Colonic mucosa (tissue), 4 donors: Measurements from ENCODE around the gene ZFYVE9. TPM values are rescaled to one million over a fixed set of nuclear protein-coding genes. Genes with fewer than 3 reads are reported as not detected.

Experiments used
- DNase-seq: peaks from one replicate; pipeline ENCODE4 v3.0.0-alpha.2; 2020
- H3K27ac ChIP-seq: fragments of 200-600 bp; one replicate; pipeline ENCODE4 v1.8.0; 2021
- H3K27me3 ChIP-seq: fragments of 200-600 bp; one replicate; pipeline ENCODE4 v1.8.0; 2021
- H3K36me3 ChIP-seq: fragments of 200-600 bp; one replicate; pipeline ENCODE4 v1.8.0; 2021
- H3K4me1 ChIP-seq: fragments of 200-600 bp; one replicate; pipeline ENCODE4 v1.8.0; 2021; ENCODE audit warnings: mild to moderate bottlenecking
- H3K4me3 ChIP-seq: fragments of 200-600 bp; one replicate; pipeline ENCODE4 v1.8.0; 2021
- H3K9ac ChIP-seq, 2 donors: one replicate each; pipeline ENCODE4 v1.7.0; 2013; ENCODE audit warnings: control low read depth in 2 of 2, low read depth in 2 of 2, low read length in 2 of 2
- H3K9me3 ChIP-seq: fragments of 200-600 bp; one replicate; pipeline ENCODE4 v1.8.0; 2021
- intact Hi-C: fragments of 100-400 bp; cut with DNase I; formaldehyde crosslinking; loops from one replicate; pipeline ENCODE4 v1.14.1; 2022
- total RNA-seq, 2 donors: library from RNA; stranded (reverse); fragmentation: NEBNext Ultra II Directional in 1 of 2; extraction: Animal tissue kit (Norgen Biotek cat#: 25700) in 1 of 2; gene quantifications; one replicate each; pipeline ENCODE4 v1.2.1, GENCODE V29; 2021
- TF ChIP-seq, protein P1 (sequence below): fragments of 200-600 bp; IDR thresholded peaks from one replicate; pipeline ENCODE4 v1.8.0; 2022; ENCODE audit warnings: antibody characterized with exemption, mild to moderate bottlenecking
- donor health status: healthy.
- donor health status: DM: no; HTN: no; CAD: no.
- donor health status: DM: no; HTN: no; CAD: no.

The ZFYVE9 gene
- total RNA-seq, 2 donors from 2014 or later: 13.1 to 18.9 TPM

DNA sequence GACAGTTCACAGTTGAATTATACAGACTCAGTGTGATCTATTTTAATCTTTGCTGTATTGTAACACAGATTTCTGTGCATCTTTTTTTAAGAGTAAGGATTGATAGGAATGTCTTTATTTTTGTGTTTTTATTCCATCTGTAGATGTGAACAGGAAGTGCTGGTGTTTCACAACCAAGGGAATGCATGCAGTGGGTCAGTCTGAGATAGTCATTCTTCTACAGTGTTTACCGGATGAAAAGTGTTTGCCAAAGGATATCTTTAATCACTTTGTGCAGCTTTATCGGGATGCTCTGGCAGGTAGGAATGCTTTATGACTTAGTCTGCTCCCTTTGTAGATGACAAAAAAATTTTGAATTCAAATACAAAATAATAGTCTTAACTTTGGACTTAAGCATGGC lies 139.6 kb downstream of the ZFYVE9 start:
- H3K36me3 ChIP-seq: no peaks in the 10 kb centered on the region
- intact Hi-C loops: no loop called here
- no peak overlapping the region for H3K27ac ChIP-seq
- no peak for DNase-seq
- H3K4me1 ChIP-seq: no peaks in the 10 kb centered on the region
- H3K27me3 ChIP-seq: no peaks in the 10 kb centered on the region
- H3K9me3 ChIP-seq: no peaks in the 10 kb centered on the region
- H3K9ac ChIP-seq: no peak overlapping the region
- H3K4me3 ChIP-seq: no peak overlapping the region
- TF ChIP-seq, protein P1, sequence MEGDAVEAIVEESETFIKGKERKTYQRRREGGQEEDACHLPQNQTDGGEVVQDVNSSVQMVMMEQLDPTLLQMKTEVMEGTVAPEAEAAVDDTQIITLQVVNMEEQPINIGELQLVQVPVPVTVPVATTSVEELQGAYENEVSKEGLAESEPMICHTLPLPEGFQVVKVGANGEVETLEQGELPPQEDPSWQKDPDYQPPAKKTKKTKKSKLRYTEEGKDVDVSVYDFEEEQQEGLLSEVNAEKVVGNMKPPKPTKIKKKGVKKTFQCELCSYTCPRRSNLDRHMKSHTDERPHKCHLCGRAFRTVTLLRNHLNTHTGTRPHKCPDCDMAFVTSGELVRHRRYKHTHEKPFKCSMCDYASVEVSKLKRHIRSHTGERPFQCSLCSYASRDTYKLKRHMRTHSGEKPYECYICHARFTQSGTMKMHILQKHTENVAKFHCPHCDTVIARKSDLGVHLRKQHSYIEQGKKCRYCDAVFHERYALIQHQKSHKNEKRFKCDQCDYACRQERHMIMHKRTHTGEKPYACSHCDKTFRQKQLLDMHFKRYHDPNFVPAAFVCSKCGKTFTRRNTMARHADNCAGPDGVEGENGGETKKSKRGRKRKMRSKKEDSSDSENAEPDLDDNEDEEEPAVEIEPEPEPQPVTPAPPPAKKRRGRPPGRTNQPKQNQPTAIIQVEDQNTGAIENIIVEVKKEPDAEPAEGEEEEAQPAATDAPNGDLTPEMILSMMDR: no peak

DNA sequence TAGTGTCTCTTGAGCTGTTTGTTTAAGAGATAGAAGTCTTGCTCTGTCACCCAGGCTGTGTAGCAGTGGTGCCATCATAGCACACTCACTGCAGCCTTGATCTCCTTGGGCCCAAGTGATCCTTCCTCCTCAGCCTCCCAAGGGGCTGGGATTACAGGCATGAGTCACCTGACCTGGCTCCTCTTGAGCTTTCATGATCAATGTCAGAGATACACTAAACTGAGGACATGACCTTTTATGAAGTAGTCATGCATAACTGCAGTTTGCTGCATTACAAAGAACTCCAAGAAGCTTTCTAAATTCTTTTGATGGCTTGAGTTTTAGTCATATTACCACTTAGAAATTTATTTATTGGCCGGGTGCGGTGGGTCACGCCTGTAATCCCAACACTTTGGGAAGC lies 146.4 kb downstream of the ZFYVE9 start:
- Histone ChIP-seq H3K27ac (no peak overlapping the region), H3K4me1 (no peaks in the 10 kb centered on the region), H3K4me3 (no peak overlapping the region), H3K9ac (no peak overlapping the region), H3K27me3 (no peaks in the 10 kb centered on the region), H3K9me3 (no peaks in the 10 kb centered on the region), H3K36me3 (no peaks in the 10 kb centered on the region)
- intact Hi-C loops: no loop called here
- DNase-seq: no peak
- TF ChIP-seq, protein P1: no peak

DNA sequence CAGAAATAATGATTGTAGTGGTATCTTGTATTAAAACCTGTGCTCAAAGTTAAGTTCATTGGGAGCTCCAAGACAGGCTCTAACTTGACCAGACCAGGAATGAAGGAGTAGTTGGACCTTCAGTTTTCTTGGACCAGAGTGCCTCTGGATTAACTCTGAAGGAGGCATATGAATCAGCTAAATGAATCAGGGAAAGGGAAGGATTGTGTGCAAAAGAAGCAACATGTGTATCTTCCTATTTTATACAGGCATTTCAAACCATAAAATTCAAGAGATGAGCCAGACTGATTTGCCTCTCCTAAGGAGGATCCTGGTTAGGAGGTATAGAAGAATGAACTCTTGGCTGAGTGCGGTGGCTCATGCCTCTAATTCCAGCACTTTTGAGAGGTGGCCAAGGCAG lies 152.7 kb downstream of the ZFYVE9 start:
- H3K27me3 ChIP-seq: no peaks in the 10 kb centered on the region
- no peaks in the 10 kb centered on the region for H3K9me3 ChIP-seq
- H3K4me1 ChIP-seq: no peaks in the 10 kb centered on the region
- H3K4me3 ChIP-seq: no peak overlapping the region
- TF ChIP-seq, protein P1: no peak
- no peak for DNase-seq
- H3K9ac ChIP-seq: no peak overlapping the region
- intact Hi-C loops: loop anchor here (2.0 kb wide), 1 partner anchor 162 kb away; no protein-coding TSS in a partner anchor
- no peaks in the 10 kb centered on the region for H3K36me3 ChIP-seq
- no peak overlapping the region for H3K27ac ChIP-seq

DNA sequence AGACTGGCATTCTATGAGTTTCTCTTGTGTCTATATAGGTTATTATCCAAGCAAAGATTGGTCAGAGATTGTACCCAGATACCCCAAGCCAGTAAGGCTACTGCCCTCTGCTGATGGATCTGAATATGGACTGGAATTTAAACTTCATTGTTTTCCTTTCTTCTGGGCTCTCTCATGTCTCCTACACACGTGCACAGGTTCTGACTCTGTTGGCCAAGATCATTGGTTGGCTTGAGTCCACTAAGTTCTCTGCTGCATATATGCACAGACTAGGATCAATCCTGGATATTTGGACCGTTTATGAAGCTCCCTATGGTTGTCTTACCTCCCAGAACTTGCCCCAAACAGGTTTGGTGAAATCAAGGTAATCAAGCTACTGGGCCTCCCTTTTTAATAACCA lies 154.5 kb downstream of the ZFYVE9 start:
- intact Hi-C loops: no loop called here
- Histone ChIP-seq H3K9ac (no peak overlapping the region), H3K4me1 (no peaks in the 10 kb centered on the region), H3K4me3 (no peak overlapping the region), H3K27me3 (no peaks in the 10 kb centered on the region), H3K27ac (no peak overlapping the region), H3K36me3 (no peaks in the 10 kb centered on the region), H3K9me3 (no peaks in the 10 kb centered on the region)
- TF ChIP-seq, protein P1: peak; percentile 63
- DNase-seq: peak; percentile 23

DNA sequence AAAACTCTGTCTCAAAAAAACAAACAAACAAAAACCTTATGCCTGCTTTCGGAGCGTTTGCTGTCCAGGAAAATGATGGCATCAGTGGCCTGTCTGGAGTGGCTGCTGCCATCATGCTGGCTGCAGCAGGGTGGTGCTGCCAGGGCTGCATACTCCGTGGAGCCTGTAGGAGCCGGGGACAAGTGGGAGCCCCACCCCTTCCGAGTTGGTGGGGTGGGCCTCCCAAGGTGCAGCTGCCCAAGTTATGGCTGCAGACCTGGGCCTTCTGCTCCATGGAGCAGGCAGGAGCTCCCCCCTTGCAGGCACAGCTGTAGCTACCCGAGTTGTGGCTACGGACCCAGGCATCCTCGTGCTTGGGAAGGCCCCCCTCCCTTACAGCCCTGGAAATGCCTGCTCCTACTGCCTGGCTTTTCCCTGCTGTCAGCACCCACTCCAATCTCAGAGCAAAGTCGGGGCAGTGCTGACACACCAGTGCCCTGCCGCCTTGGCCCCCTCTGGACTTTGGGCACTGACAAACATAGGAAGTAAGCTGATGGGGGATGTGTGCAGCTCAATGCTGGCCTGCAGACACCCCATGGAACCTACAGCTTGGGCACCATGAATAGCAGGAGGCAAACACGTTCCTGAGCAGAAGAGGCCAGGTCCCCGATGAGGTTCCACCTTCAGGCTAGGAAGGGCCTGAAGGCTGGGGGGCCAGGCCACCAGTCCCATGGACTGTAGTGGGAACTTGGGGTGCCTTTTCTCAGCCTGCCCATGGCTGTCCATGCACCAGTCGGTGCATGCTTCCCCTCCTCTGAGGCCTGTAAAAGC lies 163.7 kb downstream of the ZFYVE9 start:
- no peak for DNase-seq
- no peak overlapping the region for H3K9ac ChIP-seq
- H3K4me1 ChIP-seq: no peaks in the 10 kb centered on the region
- no peak overlapping the region for H3K27ac ChIP-seq
- H3K27me3 ChIP-seq: no peaks in the 10 kb centered on the region
- intact Hi-C loops: no loop called here
- no peaks in the 10 kb centered on the region for H3K9me3 ChIP-seq
- H3K4me3 ChIP-seq: no peak overlapping the region
- no peaks in the 10 kb centered on the region for H3K36me3 ChIP-seq
- TF ChIP-seq, protein P1: no peak
